Breast epithelium (tissue), 3 donors: ENCODE measurements around the gene HOXB6.

Source experiments
- POLR2A ChIP-seq: fragments of 450-650 bp; IDR thresholded peaks from one replicate; pipeline ENCODE4 v1.6.1; 2016; ENCODE audit warnings: antibody characterized with exemption, mild to moderate bottlenecking, moderate library complexity
- TF ChIP-seq, protein P1 (sequence below), 3 donors: fragments of 450-650 bp; IDR thresholded peaks; one replicate each; pipeline ENCODE4 v1.5.1; 2016 to 2017; ENCODE audit warnings: antibody characterized with exemption in 3 of 3, mild to moderate bottlenecking in 3 of 3, moderate library complexity in 3 of 3

DNA sequence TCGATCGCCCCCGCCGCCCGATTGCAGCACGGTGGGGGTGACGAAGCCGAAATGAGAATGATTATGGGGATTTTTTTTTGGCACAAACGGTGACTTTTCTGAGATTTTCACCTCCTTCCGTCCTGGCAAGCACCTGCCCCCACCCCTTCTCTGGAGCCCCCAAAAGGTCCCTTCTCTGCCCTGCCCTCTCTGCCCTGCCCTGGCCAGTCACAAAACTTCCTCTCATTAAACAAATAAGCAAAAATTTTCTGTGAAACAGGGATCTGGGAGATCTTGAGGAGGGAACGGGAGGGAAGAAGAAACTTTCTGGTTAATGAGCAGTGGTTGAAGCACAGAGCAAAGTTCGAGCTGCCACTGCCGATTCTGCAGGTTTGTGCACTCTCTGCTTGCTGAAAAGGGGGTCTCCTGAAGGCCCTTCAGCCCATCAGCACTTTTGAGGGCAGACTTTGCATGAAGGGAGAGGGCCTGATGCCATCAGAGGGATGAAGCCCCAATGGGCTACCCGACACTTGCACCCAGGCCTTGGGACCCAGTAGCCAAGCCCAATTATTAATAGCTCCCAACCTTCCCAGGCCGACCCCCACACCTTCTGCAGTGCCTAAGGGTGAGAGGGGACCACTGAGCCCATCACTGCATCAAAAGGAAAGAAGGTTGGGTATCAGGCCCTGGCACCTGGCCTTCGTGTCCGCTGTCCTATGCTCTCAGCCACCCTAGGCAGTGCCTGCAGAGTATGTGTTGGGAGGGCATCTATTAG lies 11.4 kb upstream of the HOXB6 start:
- TF ChIP-seq, protein P1, sequence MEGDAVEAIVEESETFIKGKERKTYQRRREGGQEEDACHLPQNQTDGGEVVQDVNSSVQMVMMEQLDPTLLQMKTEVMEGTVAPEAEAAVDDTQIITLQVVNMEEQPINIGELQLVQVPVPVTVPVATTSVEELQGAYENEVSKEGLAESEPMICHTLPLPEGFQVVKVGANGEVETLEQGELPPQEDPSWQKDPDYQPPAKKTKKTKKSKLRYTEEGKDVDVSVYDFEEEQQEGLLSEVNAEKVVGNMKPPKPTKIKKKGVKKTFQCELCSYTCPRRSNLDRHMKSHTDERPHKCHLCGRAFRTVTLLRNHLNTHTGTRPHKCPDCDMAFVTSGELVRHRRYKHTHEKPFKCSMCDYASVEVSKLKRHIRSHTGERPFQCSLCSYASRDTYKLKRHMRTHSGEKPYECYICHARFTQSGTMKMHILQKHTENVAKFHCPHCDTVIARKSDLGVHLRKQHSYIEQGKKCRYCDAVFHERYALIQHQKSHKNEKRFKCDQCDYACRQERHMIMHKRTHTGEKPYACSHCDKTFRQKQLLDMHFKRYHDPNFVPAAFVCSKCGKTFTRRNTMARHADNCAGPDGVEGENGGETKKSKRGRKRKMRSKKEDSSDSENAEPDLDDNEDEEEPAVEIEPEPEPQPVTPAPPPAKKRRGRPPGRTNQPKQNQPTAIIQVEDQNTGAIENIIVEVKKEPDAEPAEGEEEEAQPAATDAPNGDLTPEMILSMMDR (IDR thresholded peaks at IDR 0.05) = no peak
- TF ChIP-seq POLR2A = no peak
